ENCODE results near the gene OR1B1.
"Not testable (repeated sequence)": the region's sequence is repeated elsewhere in the genome, so short reads cannot be mapped to it uniquely, and the experiment has no call there.

The OR1B1 gene

DNA sequence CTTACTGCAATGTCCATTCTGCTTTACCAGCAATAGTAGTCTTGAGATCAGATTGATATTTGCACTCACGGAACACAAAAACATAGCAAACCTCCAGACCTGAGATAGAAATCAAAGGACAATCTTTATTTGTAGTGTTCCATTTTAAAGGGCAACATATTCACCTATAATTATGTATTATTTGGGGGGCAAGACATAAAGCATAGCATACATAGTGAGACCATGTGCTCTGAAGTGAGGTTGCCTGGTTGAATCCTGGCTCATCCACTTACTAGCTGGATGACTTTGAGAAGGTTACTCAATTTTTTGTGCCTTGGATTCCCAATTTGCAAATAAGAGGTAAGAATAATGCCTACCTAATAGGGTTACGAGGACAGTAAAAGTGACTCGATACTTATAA, at the start of gene OR1B1:
Gene OR1B1, minus strand, starts transcription at position 101 of the 400 bp plus-strand sequence.
- DNase-seq, result no peak

DNA sequence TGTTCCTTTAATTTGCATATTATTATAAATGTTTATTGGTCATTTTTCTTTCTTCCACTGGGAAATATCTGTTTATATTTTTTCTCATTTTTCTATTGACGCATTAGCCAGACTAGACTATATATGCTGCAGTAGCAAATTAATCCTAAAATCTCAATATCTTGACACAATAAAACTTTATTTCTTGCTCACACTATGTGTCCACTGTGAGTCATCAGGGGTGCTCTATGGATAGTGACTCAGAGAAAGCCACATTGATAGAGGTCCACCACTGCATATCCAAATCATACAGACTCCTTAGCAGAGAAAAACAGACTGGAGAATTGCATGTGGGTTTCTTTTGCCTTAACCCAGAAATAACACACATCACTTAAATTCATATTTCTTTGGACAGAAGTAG, 38.3 kb upstream of the OR1B1 start:
- DNase-seq, result no peak

DNA sequence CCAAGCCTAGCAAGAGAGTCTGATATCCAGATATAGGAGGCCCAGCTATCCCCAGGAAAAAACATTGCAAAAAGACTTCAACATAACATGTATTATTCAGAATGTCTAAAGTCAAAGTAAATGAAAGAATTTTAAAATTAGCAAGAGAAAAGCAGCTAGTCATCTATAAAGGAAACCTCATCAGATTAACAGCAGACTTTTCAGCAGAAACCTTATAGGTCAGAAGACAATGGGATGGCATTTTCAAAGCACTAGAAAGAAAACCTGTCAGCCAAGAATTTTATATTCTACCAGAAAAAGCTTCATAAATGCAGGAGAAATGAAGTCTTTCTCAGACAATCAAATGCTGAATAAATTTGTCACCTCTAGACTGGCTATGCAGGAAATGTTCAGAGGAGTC, 27.4 kb upstream of the OR1B1 start:
- DNase-seq, result no peak

GRCh38 chr9:122672481-122672880, 15.1 kb upstream of the OR1B1 start:
- no peak for DNase-seq

- DNase-seq, result no peak
These were observed 4.0 kb upstream of the OR1B1 start, which contains the start of gene OR1L1 for GRCh38 chr9:122661416-122661815. Gene OR1L1, plus strand, starts transcription at chr9:122661716. Its CDS starts 0 bp downstream, at chr9:122661716.

GRCh38 chr9:122656378-122656777, 1.0 kb downstream of the OR1B1 start:
- DNase-seq, result no peak

- peak; percentile 2 for DNase-seq
These were observed 15.2 kb downstream of the OR1B1 start for GRCh38 chr9:122642226-122642625.

GRCh38 chr9:122619996-122620395, 37.4 kb downstream of the OR1B1 start:
- DNase-seq, result no peak

GRCh38 chr9:122614362-122614761, 43.1 kb downstream of the OR1B1 start, which contains the start of gene OR1Q1:
Gene OR1Q1, plus strand, starts transcription at chr9:122614738. Its CDS starts 0 bp downstream, at chr9:122614738.
- DNase-seq, result no peak

DNA sequence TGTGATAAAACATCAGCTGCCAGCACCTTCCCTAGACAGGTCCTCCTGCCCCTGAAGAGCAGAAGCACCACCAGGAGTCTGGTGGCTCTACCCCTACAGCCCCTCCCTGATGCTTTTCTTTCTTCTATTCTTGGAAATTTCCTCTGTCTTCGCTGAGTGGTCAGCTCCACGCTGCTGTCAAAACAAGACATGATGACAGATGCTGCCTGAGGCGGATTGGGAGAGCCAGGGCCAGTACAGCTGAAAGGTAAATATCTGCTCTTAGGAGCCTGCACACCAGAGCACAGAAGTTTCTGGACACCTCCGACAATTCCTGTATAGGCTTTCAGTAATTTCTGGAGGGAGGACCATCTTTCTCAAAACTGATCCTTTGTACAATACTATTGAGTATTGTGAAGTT, 47.6 kb downstream of the OR1B1 start:
- no peak for DNase-seq

DNA sequence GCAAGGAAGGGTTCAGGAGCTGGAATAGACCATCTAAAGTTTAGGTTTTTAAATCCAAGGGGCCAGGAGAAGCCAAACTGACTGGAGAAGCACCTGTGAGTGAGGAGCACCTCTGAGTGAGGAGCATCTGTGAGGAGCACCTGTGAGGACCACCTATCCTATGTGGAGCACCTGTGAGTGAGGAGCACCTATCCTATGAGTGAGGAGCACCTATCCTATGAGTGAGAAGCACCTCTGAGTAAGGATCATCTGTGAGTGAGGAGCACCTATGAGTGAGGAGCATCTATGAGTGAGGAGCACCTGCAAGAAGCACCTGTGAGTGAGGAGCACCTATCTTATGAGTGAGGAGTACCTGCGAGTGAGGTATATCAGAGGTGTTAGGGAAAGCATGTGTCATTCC, 50.8 kb downstream of the OR1B1 start:
- DNase-seq, result no peak

GRCh38 chr9:122605691-122606090, 51.7 kb downstream of the OR1B1 start:
- no peak for DNase-seq

- not testable (repeated sequence) for DNase-seq
These were observed 74.1 kb downstream of the OR1B1 start, which contains the start of gene OR1L8 for GRCh38 chr9:122583284-122583683. Gene OR1L8, minus strand, starts transcription at chr9:122583384. Its CDS starts 14,907 bp downstream, at chr9:122568477.

- DNase-seq, result no peak
These were observed 77.1 kb downstream of the OR1B1 start for GRCh38 chr9:122580360-122580759.

- no peak for DNase-seq
These were observed 77.6 kb downstream of the OR1B1 start for GRCh38 chr9:122579874-122580273.
